Muscle of leg (tissue), 11 donors: ENCODE data around the gene ETNK2. TPM values are rescaled to one million over a fixed set of nuclear protein-coding genes. Genes with fewer than 3 reads are reported as not detected.

Experiments used
- DNase-seq: peaks from one replicate; pipeline ENCODE4 v3.0.0; 2013
- H3K27ac ChIP-seq: one replicate; pipeline ENCODE4 v1.5.1; 2013; ENCODE audit warnings: mild to moderate bottlenecking, low read length, control low read depth
- H3K27me3 ChIP-seq: one replicate; pipeline ENCODE4 v1.6.1; 2013; ENCODE audit warnings: low read length; ENCODE audit not compliant: control insufficient read depth, insufficient read depth
- H3K36me3 ChIP-seq: one replicate; pipeline ENCODE4 v1.6.1; 2013; ENCODE audit warnings: low read length; ENCODE audit not compliant: control insufficient read depth, insufficient read depth
- H3K4me1 ChIP-seq: one replicate; pipeline ENCODE4 v1.6.1; 2013; ENCODE audit warnings: low read length; ENCODE audit not compliant: control insufficient read depth, insufficient read depth
- H3K4me3 ChIP-seq: one replicate; pipeline ENCODE4 v1.5.1; 2013; ENCODE audit warnings: low read length, control low read depth
- H3K9me3 ChIP-seq: replicated peaks from 2 replicates; pipeline ENCODE4 v1.6.1; 2013; ENCODE audit warnings: low read depth, low read length; ENCODE audit not compliant: control insufficient read depth
- WGBS: methylation state at CpG from one replicate; pipeline ENCODE4 v1.1.5; 2013; ENCODE audit warnings: missing lambda C conversion rate; ENCODE audit not compliant: insufficient coverage; 5-methylcytosine and 5-hydroxymethylcytosine counted together
- polyA plus RNA-seq, 8 donors: library from polyadenylated mRNA; unstranded; fragments of 120-200 nt; gene quantifications; one replicate each; pipeline versions ENCODE4 v1.2.1 to v1.2.3, GENCODE V29; 2013; ENCODE audit warnings: inconsistent platforms in 1 of 8, low replicate concordance in 1 of 8; ENCODE audit not compliant: insufficient read length in 8 of 8, insufficient read depth in 1 of 8
- total RNA-seq: library from RNA; stranded (reverse); fragments of 120-200 nt; gene quantifications from one replicate; pipeline ENCODE4 v1.2.4, GENCODE V29; 2013

ETNK2 gene
- total and polyA plus RNA-seq, 9 donors = 2.1 to 6.1 (median 3.7) TPM

- 71% methylated on average over 7 of the region's 13 CpGs for WGBS
- no peak for DNase-seq
- Histone ChIP-seq H3K4me3 (no peak overlapping the region), H3K27ac (no peak overlapping the region), H3K4me1 (peaks cover 18% of the 10 kb centered on the region), H3K27me3 (peaks cover 8% of the 10 kb centered on the region), H3K36me3 (no peaks in the 10 kb centered on the region), H3K9me3 (no peaks in the 10 kb centered on the region)
These were observed 4.1 kb downstream of the ETNK2 start for GRCh38 chr1:204147406-204148383.

GRCh38 chr1:204146965-204147364, 4.9 kb downstream of the ETNK2 start:
- no peaks in the 10 kb centered on the region for H3K9me3 ChIP-seq
- H3K36me3 ChIP-seq = no peaks in the 10 kb centered on the region
- peaks cover 11% of the 10 kb centered on the region for H3K4me1 ChIP-seq
- no peak for DNase-seq
- H3K4me3 ChIP-seq = no peak overlapping the region
- H3K27me3 ChIP-seq = peaks cover 3% of the 10 kb centered on the region
- 95% methylated on average over 3 of the region's 7 CpGs for WGBS
- H3K27ac ChIP-seq = no peak overlapping the region

- no peaks in the 10 kb centered on the region for H3K36me3 ChIP-seq
- DNase-seq = no peak
- H3K4me1 ChIP-seq = peaks cover 10% of the 10 kb centered on the region
- WGBS = 93% methylated on average over 3 of the region's 6 CpGs
- H3K27ac ChIP-seq = no peak overlapping the region
- no peaks in the 10 kb centered on the region for H3K9me3 ChIP-seq
- no peak overlapping the region for H3K4me3 ChIP-seq
- peaks cover 2% of the 10 kb centered on the region for H3K27me3 ChIP-seq
These were observed 5.5 kb downstream of the ETNK2 start for GRCh38 chr1:204146309-204146708.

GRCh38 chr1:204145033-204145504, 6.8 kb downstream of the ETNK2 start:
- WGBS = 77% methylated on average over 4 of the region's 4 CpGs
- no peak overlapping the region for H3K27ac ChIP-seq
- no peaks in the 10 kb centered on the region for H3K9me3 ChIP-seq
- H3K4me1 ChIP-seq = no peaks in the 10 kb centered on the region
- no peaks in the 10 kb centered on the region for H3K36me3 ChIP-seq
- H3K4me3 ChIP-seq = no peak overlapping the region
- H3K27me3 ChIP-seq = no peaks in the 10 kb centered on the region
- no peak for DNase-seq

- Histone ChIP-seq H3K27me3 (no peaks in the 10 kb centered on the region), H3K36me3 (no peaks in the 10 kb centered on the region), H3K4me1 (no peaks in the 10 kb centered on the region), H3K27ac (no peak overlapping the region), H3K4me3 (no peak overlapping the region), H3K9me3 (no peaks in the 10 kb centered on the region)
- WGBS = 79% methylated on average over 8 of the region's 14 CpGs
- no peak for DNase-seq
These were observed 8.4 kb downstream of the ETNK2 start for GRCh38 chr1:204143276-204144041.

- Histone ChIP-seq H3K4me3 (no peak overlapping the region), H3K36me3 (no peaks in the 10 kb centered on the region), H3K4me1 (no peaks in the 10 kb centered on the region), H3K27ac (no peak overlapping the region), H3K9me3 (no peaks in the 10 kb centered on the region), H3K27me3 (no peaks in the 10 kb centered on the region)
- no peak for DNase-seq
- 92% methylated on average over 2 of the region's 5 CpGs for WGBS
These were observed 9.5 kb downstream of the ETNK2 start for GRCh38 chr1:204142032-204142974.

- no CpG with 5 or more reads among the region's 3 CpGs for WGBS
- H3K4me3 ChIP-seq = no peak overlapping the region
- H3K9me3 ChIP-seq = no peaks in the 10 kb centered on the region
- no peak overlapping the region for H3K27ac ChIP-seq
- no peaks in the 10 kb centered on the region for H3K27me3 ChIP-seq
- no peaks in the 10 kb centered on the region for H3K4me1 ChIP-seq
- H3K36me3 ChIP-seq = no peaks in the 10 kb centered on the region
- DNase-seq = no peak
These were observed 10.7 kb downstream of the ETNK2 start for GRCh38 chr1:204141131-204141530.

- no peak for DNase-seq
These were observed 11.9 kb downstream of the ETNK2 start for GRCh38 chr1:204139952-204140351.

GRCh38 chr1:204139088-204139487, 12.8 kb downstream of the ETNK2 start:
- WGBS = no CpG with 5 or more reads among the region's 2 CpGs
- Histone ChIP-seq H3K27me3 (no peaks in the 10 kb centered on the region), H3K36me3 (no peaks in the 10 kb centered on the region), H3K4me3 (no peak overlapping the region), H3K27ac (no peak overlapping the region), H3K4me1 (no peaks in the 10 kb centered on the region), H3K9me3 (no peaks in the 10 kb centered on the region)
- no peak for DNase-seq

More at GRCh38 chr1:204139952-204140351, 11.9 kb downstream of the ETNK2 start:
- Histone ChIP-seq H3K36me3 (no peaks in the 10 kb centered on the region), H3K4me1 (no peaks in the 10 kb centered on the region), H3K9me3 (no peaks in the 10 kb centered on the region), H3K27me3 (no peaks in the 10 kb centered on the region), H3K4me3 (no peak overlapping the region), H3K27ac (no peak overlapping the region)
- WGBS = 92% methylated on average over 4 of the region's 6 CpGs
